Measurements from ENCODE around the gene ZC3HAV1. TPM values are rescaled to one million over a fixed set of nuclear protein-coding genes. Genes with fewer than 3 reads are reported as not detected.
A peak's percentile ranks its signal among the peaks of the same experiment; 100 is the strongest.

The ZC3HAV1 gene
- total RNA-seq, 2 donors from 2014 or later, result 67.6 to 76.0 TPM

- peaks cover 10% of the 10 kb centered on the region for H3K4me1 ChIP-seq (ENCODE audit: control insufficient read depth, insufficient read depth, low read length)
- WGBS, 2 experiments (ENCODE audit: insufficient coverage in 1 of 2, insufficient read length in 1 of 2), result 97 to 100% methylated on average over 2 of the region's 2 CpGs
- no peaks in the 10 kb centered on the region for H3K27me3 ChIP-seq (ENCODE audit: control insufficient read depth, insufficient read depth, low read length, poor library complexity, severe bottlenecking)
- peaks cover 13% of the 10 kb centered on the region for H3K9me3 Mint-ChIP-seq
- H3K4me3 Mint-ChIP-seq, result no peak overlapping the region
- no peaks in the 10 kb centered on the region for H3K27me3 Mint-ChIP-seq (ENCODE audit: insufficient read depth)
- no peak overlapping the region for H3K27ac Mint-ChIP-seq
- H3K36me3 Mint-ChIP-seq (ENCODE audit: low read depth), result peaks cover 64% of the 10 kb centered on the region
- no peak overlapping the region for H3K9ac ChIP-seq (ENCODE audit: extremely low read depth, low read length, poor library complexity, severe bottlenecking)
- H3K27ac ChIP-seq (ENCODE audit: low read depth, low read length), result no peak overlapping the region
- H3K36me3 ChIP-seq (ENCODE audit: control insufficient read depth, insufficient read depth, low read length), result peaks cover 62% of the 10 kb centered on the region
- H3K9me3 ChIP-seq (ENCODE audit: control insufficient read depth, low read length), result peaks cover 34% of the 10 kb centered on the region
- no peak for TF ChIP-seq CTCF (conservative IDR thresholded peaks at IDR 0.05)
- H3K4me3 ChIP-seq (ENCODE audit: low read length), result no peak overlapping the region
- H3K4me1 Mint-ChIP-seq, result peaks cover 19% of the 10 kb centered on the region
- no peak for DNase-seq
These were observed 21.3 kb downstream of the ZC3HAV1 start for GRCh38 chr7:139088268-139088667.

- H3K36me3 Mint-ChIP-seq (ENCODE audit: low read depth), result peaks cover 74% of the 10 kb centered on the region
These were observed 22.3 kb downstream of the ZC3HAV1 start for GRCh38 chr7:139087212-139087611.

GRCh38 chr7:139086454-139086853 is 23.1 kb downstream of the ZC3HAV1 start:
- H3K27me3 Mint-ChIP-seq (ENCODE audit: insufficient read depth), result no peaks in the 10 kb centered on the region
- H3K36me3 Mint-ChIP-seq (ENCODE audit: low read depth), result peaks cover 76% of the 10 kb centered on the region
- no peak overlapping the region for H3K4me3 Mint-ChIP-seq
- peaks cover 34% of the 10 kb centered on the region for H3K9me3 ChIP-seq (ENCODE audit: control insufficient read depth, low read length)
- no peak overlapping the region for H3K4me3 ChIP-seq (ENCODE audit: low read length)
- TF ChIP-seq CTCF (conservative IDR thresholded peaks at IDR 0.05), result no peak
- H3K4me1 Mint-ChIP-seq, result peaks cover 4% of the 10 kb centered on the region
- no peak overlapping the region for H3K27ac Mint-ChIP-seq
- 92 to 100% methylated on average over 1 to 2 of the region's 2 CpGs for WGBS, 2 experiments (ENCODE audit: insufficient coverage in 1 of 2, insufficient read length in 1 of 2)
- no peak overlapping the region for H3K27ac ChIP-seq (ENCODE audit: low read depth, low read length)
- H3K36me3 ChIP-seq (ENCODE audit: control insufficient read depth, insufficient read depth, low read length), result peaks cover 80% of the 10 kb centered on the region
- no peaks in the 10 kb centered on the region for H3K4me1 ChIP-seq (ENCODE audit: control insufficient read depth, insufficient read depth, low read length)
- H3K9me3 Mint-ChIP-seq, result peaks cover 13% of the 10 kb centered on the region
- no peak overlapping the region for H3K9ac ChIP-seq (ENCODE audit: extremely low read depth, low read length, poor library complexity, severe bottlenecking)
- DNase-seq, result no peak
- no peaks in the 10 kb centered on the region for H3K27me3 ChIP-seq (ENCODE audit: control insufficient read depth, insufficient read depth, low read length, poor library complexity, severe bottlenecking)

More at GRCh38 chr7:139087212-139087611, 22.3 kb downstream of the ZC3HAV1 start:
- Mint-ChIP-seq H3K4me3 (no peak overlapping the region), H3K9me3 (peaks cover 13% of the 10 kb centered on the region), H3K27ac (no peak overlapping the region), H3K4me1 (peaks cover 9% of the 10 kb centered on the region), H3K27me3 (ENCODE audit: insufficient read depth) (no peaks in the 10 kb centered on the region)
- no peak for DNase-seq
- peaks cover 72% of the 10 kb centered on the region for H3K36me3 ChIP-seq (ENCODE audit: control insufficient read depth, insufficient read depth, low read length)
- no peak overlapping the region for H3K9ac ChIP-seq (ENCODE audit: extremely low read depth, low read length, poor library complexity, severe bottlenecking)
- WGBS, 2 experiments (ENCODE audit: insufficient coverage in 1 of 2, insufficient read length in 1 of 2), result 78 to 100% methylated on average over 1 to 3 of the region's 3 CpGs
- H3K4me1 ChIP-seq (ENCODE audit: control insufficient read depth, insufficient read depth, low read length), result no peaks in the 10 kb centered on the region
- peaks cover 34% of the 10 kb centered on the region for H3K9me3 ChIP-seq (ENCODE audit: control insufficient read depth, low read length)
- H3K27ac ChIP-seq (ENCODE audit: low read depth, low read length), result no peak overlapping the region
- H3K27me3 ChIP-seq (ENCODE audit: control insufficient read depth, insufficient read depth, low read length, poor library complexity, severe bottlenecking), result no peaks in the 10 kb centered on the region
- TF ChIP-seq CTCF (conservative IDR thresholded peaks at IDR 0.05), result no peak
- peak overlapping the region; percentile 28 for H3K4me3 ChIP-seq (ENCODE audit: low read length)
